Activated CD8-positive, alpha-beta memory T cell treated with anti-CD3 and anti-CD28 coated beads, Interleukin-2, amount 50 U/mL, for 1 hour (primary cell): ENCODE measurements around the gene TPTE.
"Not testable (repeated sequence)": the region's sequence is repeated elsewhere in the genome, so short reads cannot be mapped to it uniquely, and the experiment has no call there.

ENCODE experiments used
- DNase-seq: peaks from one replicate; pipeline ENCODE4 v3.0.0-alpha.2; 2020; ENCODE audit errors: extremely low read depth

TPTE gene

GRCh38 chr21:10521091-10521598 is at the start of gene TPTE:
TSS of gene TPTE (plus strand) at chr21:10521583. CDS start at chr21:10538724, 17,141 bp downstream.
- no peak for DNase-seq

DNA sequence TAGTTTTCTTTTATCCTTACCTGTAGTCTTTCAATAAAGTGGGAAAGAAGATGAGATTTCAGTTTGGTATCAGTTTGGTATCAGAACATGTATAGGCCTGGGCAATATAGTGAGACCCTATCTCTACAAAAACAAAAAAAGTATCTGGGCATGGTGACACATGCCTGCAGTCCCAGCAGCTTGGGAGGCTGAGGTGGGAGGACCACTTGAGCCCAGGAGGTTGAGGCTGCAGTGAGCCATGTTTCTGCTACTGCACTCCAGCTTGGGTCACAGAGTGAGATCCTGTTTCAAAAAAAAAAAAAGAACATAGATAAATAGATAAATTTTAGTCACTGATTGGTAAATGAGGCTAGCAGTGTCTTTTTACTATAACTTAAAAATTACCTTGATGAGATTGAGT is 49.4 kb upstream of the TPTE start:
- DNase-seq, result not testable (repeated sequence)

DNA sequence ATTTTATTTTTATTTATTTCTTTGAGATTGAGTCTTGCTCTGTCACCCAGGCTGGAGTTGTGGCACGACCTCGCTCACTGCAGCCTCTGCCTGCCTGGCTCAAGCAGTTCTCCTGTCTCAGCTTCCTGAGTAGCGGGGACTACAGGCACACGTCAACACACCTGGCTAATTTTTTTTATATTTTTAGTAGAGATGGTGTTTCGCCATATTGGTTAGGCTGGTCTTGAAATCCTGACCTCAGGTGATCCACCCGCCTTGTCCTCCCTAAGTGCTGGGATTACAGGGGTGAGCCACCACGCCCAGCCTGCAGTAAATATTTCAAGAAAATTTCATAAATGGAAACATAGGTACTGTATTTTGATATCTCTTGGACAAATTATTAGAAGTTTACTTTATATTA is 43.6 kb upstream of the TPTE start:
- not testable (repeated sequence) for DNase-seq

GRCh38 chr21:10479875-10480274 is 41.5 kb upstream of the TPTE start:
- DNase-seq, result not testable (repeated sequence)

DNA sequence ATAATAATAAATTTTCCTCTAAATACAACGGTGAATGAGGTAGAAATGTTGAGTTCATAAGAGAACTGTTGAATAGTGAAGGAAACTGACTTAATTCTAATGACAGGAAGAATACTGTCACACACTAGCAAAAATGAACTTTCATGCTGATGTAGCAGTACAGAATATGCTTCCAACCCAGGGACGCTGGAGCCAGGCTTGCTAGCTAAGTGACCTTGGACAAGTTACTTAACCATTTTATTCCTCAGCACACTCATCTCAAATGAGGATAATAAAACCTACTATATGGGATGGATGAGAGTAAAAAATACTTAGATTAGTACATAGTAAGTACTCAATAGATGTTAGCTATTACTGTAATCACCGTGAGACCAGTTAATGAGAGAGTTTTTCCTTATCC is 36.5 kb upstream of the TPTE start:
- not testable (repeated sequence) for DNase-seq

DNA sequence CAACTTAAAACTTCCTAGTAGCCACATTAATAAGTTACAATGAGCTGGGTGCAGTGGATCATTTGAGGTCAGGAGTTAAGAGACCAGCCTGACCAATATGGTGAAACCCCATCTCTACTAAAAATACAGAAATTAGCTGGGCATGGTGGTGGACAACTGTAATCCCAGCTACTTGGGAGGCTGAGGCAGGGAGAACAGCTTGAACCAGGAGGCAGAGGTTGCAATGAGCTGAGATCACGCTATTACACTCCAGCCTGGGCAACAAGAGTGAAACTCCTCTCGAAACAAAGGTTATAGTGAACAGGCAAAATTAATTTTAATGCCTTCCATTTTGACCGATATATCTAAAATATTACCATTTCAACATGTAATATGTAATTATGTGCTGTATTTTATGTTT is 30.9 kb upstream of the TPTE start:
- DNase-seq, result not testable (repeated sequence)

GRCh38 chr21:10511116-10511515 is 10.3 kb upstream of the TPTE start:
- DNase-seq, result no peak

- not testable (repeated sequence) for DNase-seq
Observed at GRCh38 chr21:10516889-10517288, 4.5 kb upstream of the TPTE start.

GRCh38 chr21:10517904-10518303 is 3.5 kb upstream of the TPTE start:
- DNase-seq, result not testable (repeated sequence)

GRCh38 chr21:10521835-10522500 is 585 bp downstream of the TPTE start:
- not testable (repeated sequence) for DNase-seq

DNA sequence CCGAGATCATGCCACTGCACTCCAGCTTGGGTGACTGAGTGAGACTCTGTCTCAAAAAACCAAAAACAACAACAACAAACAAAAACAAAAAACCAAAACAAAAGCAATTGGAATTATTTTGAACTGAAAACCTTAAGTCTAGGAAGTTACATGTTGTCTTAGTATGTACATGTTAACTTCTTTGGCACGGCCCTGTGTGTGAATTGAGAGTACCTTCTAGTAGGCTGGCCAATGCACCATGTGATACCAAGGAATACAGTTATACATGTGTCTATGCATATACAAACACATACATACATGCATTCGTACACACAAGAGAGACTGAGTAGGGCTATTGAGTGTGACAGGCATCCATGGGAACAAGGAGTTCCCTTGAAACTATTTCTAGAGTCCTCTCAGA is 18.6 kb downstream of the TPTE start:
- no peak for DNase-seq

GRCh38 chr21:10544376-10544775 is 23.0 kb downstream of the TPTE start:
- DNase-seq, result not testable (repeated sequence)

GRCh38 chr21:10547868-10548267 is 26.5 kb downstream of the TPTE start:
- DNase-seq, result not testable (repeated sequence)

GRCh38 chr21:10548331-10548954 is 27.1 kb downstream of the TPTE start:
- not testable (repeated sequence) for DNase-seq

DNA sequence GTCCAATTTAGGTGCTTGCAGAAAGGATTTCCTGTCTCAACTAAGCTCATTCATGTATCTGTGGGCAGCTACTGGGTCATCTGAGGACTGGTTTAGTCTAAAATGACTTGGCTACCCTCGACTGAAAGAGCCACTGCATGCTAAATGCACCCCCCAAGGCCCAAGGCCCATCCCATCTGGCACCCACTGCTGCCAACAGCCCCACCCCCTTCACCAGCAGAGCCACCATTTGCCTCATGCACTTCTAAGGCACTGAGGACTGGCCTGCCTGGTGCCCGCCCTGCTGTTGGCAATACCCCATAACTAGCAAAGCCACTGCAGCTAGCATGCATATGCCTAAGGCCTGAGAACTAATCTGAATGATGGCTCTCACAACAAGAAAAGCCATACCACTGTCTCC is 49.4 kb downstream of the TPTE start:
- not testable (repeated sequence) for DNase-seq

DNA sequence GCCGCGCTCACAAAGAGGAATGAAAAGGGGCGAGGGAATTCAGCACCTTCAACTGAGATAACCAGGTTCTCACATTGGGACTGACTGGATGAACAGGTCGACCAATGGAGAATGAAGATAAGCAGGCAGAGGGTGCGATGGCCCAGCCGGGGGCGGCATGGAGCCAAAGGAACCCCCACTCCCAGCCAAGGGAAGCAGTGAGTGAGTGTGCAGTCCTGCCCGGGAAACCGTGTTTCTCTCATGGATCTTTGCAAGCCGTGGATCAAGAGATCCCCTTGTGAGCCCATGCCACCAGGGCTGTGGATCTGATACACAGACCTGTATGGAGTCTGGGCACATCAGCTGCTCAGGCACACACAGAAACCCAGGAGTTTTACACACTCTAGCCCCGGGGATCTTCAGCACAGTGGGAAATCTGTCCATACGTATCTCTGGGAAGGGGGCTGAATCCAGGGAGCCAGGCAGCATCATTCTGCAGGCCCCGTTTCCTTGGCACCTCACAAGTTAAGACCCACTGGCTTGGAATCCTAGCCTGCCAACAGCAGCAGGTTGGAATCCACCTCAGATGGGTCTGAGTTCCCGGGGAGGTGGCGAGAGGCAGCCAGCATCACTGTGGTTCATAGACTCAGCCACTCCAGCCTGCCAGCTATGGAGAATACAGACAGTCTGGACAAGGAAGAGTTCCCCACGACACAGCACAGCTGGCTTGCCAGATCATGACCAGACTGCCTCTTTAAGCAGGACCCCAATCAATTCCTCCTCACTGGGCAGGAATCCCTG is 53.3 kb downstream of the TPTE start:
- DNase-seq, result not testable (repeated sequence)

DNA sequence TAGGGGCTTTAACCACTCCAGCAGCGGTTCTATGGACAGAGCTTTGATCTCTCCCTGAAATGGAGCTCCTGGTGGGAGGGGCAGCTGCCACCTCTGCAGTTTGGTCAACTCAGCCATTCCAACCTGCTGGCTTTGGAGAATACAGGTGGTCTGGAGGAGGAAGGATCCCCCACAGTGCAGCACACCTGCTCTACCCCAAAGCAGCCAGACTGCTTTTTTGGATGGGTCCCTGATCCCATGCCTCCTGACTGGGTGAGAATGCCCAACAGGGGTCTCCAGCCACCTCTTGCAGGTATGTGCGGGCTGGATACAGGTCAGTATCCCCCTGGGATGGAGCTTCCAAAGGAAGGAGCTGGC is 53.9 kb downstream of the TPTE start:
- DNase-seq, result no peak

DNA sequence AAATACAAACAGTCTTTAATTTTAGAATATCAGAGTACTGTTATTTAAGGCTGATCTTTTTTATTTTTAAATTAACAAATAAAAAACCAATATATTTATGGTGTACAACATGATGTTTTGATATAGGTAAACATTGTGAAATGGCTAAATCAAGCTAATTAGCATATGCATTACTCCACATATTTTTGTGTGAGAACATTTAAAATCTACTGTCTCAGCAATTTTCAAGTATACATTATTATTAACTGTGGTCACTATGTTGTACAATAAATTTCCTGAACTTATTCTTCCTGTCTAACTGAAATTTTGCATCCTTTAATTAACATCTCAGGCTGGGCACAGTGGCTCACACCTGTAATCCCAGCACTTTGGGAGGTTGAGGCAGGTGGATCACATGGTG is 57.5 kb downstream of the TPTE start:
- DNase-seq, result not testable (repeated sequence)

GRCh38 chr21:10589115-10589514 is 67.7 kb downstream of the TPTE start:
- DNase-seq, result not testable (repeated sequence)

- DNase-seq, result not testable (repeated sequence)
Observed at GRCh38 chr21:10607074-10607473, 85.7 kb downstream of the TPTE start.

- not testable (repeated sequence) for DNase-seq
Observed at GRCh38 chr21:10614285-10614684, 92.9 kb downstream of the TPTE start.

GRCh38 chr21:10616061-10616460 is 94.7 kb downstream of the TPTE start:
- DNase-seq, result not testable (repeated sequence)
